CMK (cell line): ENCODE measurements around the gene TTC21B.

ENCODE experiments used
- DNase-seq: peaks from one replicate; pipeline ENCODE4 v3.0.0-alpha.2; 2010; ENCODE audit warnings: low read depth

Gene TTC21B

DNA sequence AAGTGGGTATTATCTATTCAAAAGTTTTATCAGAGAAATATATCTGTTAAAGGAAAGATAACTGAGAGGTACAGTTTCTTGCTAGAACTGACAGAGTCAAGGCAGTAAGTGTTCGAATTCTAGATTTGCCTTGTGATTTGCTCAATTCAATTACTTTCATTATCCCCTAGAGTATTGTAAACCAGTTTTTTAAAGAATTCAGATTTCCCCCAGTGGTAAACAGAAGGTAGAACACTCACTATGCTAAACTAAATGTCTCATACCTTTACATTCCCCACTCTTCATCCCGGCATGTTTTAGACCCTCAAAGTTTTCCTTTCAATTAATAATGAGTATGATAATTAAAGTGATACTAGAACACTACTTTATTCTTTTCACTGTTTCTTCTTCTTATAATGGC lies 28.6 kb downstream of the TTC21B start:
- no peak for DNase-seq

DNA sequence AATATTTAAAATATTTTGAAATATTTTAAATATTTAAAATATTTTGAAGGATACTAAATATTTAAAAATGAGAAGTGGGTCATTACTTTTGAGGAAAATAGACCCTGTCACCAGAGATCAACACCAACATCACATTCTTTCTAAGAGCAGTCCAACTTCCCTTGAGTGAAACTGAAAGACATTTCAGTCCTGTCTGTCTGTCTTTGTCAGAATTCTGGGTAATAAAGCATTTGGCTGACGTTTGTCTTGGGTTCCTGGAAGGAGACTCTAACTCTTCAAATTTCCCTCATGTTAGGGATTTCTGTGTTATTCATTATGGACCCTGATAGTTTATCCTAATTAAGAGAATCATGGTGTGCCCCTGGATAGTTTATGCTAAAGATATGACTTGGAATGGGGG lies 32.8 kb downstream of the TTC21B start:
- DNase-seq: no peak

DNA sequence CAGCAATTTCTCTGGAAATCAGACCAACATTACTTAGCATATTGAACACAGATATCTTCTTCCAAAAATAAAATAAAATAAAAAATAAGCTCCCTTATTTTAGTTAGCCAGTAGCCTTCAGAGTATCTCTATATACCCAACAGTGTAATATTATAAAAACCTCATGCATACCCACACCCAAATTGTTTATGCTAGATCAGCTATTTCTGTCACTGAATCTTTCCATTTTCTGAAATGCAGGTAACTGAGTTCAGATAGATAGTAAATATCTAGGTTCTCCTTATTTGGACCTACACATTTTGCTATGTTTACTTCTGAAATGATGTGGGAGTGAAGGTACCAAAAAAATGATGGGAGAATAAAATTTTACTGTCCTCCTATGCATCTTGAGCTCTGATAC lies 39.9 kb downstream of the TTC21B start:
- DNase-seq: no peak

DNA sequence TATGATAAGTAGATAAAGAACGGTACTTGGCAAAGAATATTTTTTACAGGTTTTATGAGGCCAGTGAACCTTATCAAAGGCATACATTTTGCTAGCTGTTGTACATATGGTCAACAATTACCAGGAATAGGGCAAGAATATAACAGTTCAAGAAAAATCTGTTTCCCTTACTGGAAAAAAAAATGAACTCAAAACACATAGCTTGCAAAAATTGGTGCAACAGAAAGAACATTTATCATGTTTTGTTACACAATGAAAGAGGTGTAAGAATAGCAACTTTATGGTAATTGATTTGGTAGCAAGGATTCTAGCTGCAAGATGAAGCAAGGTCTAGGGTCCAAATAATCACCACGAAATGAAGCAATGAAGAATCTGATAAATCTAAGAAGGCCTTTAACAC lies 41.6 kb downstream of the TTC21B start:
- no peak for DNase-seq

DNA sequence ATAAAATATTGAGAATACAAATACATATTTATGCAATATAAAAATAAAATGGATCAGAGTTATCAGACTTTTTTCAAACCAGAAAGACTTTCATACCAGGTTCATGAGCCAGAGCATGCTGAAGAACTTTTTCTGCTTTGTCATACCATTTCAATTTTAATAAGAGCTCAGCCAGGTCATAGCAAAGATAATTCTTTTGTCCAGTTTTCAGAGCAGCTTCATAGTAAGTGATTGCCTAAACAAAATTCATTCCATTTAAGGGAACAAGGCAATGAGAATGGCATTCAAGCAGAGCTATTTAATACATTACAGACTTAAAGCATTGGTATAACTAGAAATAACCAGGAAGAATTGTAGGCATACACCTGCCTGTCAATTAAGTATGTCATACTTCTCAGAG lies 42.3 kb downstream of the TTC21B start:
- no peak for DNase-seq

DNA sequence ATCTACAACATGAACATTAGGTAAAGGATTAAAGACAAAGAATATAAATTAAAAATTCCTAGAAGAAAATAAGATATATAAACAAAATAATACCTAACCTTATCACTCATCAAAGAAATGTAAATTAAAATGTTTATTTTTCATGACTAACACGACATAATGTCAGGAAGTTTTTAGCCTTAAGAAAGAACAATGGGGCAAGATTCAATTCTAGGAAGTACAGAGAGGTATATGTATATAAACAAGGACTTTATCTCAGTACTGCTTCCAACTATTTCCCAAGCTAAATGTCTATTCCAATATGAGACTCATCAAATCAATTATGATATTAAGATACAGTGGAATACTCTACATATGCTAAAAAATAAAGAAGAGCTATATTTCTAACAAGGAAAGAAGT lies 44.1 kb downstream of the TTC21B start:
- no peak for DNase-seq

DNA sequence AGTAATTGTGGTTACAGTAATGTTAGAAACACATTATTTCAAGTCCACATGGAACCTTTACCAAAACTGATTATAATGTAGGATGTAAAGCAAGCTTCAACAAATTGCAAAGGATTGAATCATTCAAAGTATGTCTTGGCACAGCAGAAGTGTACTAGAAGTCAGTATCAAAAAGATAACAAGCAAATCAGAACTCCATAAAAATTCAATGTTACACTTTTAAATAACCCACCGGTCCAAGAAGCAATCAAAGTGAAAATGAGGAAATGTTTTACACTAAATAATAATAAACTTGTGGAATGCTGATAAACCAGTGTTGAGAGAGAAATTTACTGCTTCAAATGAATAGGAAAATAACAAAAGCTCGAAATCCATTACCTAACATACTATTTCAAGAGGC lies 47.7 kb downstream of the TTC21B start:
- no peak for DNase-seq

DNA sequence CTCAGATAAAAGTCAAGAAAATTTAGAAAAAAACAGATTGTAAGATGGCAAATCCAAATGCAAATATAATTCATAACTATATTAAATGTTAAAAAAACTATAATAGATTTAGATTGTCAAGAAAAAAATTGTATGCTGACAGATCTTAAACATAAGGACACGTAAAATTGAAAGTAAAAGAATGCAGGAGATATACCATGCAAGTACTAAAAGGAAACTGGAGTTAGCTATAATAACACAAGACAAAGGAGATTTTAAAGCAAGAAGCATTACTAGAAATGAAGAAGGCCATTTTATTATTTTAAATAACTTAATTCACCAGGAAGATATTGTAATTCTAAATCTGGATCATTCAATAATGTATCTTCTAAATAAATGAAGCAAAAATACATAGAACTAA lies 48.3 kb downstream of the TTC21B start:
- DNase-seq: no peak

DNA sequence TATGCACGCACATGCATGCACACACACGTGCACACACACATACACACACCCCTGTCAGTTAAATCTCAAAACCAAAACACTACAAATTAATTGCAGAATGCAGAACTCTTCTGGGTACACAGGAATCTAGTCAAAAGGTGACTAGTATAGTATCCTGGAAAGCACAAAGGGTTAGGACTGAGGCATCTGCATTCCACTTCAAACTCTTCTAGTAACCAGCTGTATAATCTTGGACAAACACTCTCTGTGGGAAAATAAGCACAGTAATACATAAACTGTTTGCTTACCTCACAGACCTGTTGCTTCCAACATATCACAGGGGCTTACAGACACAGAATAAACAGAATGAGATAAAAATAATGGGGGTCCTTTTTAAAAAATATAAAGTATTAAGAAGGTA lies 49.1 kb downstream of the TTC21B start:
- DNase-seq: no peak

DNA sequence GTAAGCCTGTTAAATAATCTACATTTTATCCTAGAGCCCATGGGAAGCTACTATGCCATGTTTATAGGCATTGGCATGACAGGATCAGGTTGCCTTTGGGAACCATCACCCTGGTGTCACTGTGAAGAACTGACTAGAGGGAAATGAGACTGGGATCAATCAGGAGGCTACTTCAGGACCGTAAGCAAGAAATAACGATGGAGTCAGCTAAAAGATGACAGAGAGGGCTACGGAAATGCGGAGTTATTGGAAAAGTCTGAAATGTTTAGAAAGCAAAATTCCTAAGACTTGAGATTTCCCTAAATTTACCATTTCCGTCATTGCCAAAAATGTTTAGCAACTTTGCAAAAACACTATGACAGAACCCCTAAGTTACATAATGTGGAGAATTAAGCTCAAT lies 50.2 kb downstream of the TTC21B start:
- DNase-seq: no peak

DNA sequence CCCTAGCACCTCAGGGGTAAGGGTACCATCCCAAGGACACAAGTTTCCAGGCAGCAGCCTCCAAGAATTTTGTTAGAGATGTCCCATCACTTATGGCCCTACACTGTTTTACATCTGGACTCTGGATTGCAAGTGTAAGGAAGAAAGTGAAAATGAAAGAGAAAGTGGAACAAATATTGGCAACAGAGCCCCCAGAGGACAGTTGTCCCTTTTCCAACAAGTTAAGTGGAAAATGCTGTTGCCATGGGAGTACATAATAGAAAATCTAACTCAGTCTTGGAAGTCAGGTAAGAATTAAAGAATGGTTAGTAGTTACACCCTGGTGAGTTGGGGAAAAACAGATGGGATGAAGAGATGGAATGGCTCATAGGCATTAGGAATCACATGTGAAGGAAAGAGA lies 50.6 kb downstream of the TTC21B start:
- DNase-seq: no peak

DNA sequence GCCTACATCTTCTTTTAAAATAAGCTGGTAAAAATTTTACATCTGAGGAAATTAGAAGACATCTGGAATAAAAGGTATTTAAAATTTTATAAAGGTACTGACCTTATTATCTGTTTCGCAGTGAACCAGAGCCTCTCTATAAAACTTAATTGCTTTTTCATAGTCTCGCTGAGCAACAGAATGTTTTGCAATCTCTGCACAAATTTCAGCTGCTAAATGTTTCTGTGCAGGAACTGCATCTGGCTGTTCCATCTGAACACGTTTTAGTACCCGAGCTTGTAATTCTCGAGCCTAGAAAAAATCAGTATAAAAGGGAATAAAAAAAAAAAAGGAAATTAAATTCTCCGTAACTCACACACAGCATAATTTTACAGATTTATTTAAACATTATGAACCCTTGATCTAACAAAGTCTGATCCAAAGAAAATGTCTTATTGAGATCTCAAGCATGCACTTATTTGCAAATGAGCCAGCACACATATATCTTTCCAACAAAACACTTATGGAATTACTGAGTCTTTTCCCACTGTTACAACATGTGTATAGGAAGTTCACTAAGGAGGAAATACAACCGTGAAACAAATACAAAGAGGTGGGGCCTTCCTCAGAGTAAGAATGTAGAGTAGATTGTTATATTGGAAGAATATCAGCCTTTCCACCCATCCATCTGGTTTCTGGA lies 51.8 kb downstream of the TTC21B start:
- no peak for DNase-seq

DNA sequence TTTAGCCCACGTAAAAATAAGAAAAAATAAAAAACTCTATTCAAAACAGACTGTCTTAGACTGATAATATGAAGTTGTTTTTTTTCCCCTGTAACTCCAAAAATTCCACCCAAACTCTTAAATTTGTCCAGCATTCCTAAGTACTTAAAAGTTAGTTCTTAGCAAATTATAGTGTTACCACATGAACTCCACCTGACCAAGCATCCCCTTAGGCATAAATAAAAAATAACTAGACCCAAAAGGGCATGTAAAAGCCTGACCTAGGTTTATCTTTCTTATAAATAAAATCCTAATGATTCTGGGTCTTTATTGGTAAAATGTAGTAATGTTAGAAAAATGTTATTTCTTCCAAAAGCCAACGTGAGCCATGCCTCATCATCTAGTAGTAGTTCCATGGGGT lies 54.3 kb downstream of the TTC21B start:
- DNase-seq: no peak

DNA sequence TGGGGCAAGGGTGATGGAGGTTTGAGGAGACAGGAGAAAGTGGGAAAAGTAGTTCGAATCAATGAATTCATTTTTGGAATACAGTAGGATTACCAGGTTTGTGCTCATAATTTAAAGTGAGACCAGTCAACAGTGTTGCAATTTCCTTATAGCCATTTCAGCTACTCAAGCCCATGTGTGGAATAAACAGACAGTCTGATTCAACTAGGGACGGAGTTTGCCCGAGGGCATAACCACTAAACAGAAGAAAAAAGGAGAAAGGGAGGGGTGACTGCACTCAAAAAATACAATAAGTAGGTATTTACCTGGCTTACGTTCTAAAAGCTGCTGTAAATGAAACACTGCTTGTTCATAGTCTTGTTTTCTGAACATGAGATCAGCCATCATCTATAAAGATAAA lies 55.2 kb downstream of the TTC21B start:
- DNase-seq: no peak

DNA sequence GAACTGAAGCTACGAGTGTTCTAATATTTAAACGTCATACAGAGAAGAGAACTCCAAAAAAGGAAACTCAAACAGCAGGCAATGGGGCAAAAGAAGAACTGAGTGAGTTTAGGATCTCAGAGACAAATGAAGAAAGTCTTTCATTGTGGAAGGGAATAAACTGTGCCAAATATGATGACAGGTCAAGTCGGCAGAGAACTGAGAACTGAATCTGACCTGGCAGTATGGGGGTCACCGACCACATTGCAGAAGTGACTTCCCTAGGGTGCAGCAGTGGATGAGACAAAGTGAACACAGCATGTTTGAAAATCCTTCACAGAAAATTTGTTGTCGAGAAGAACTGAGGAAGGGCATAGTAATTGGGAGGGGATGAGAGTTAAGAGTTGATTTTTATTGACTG lies 55.9 kb downstream of the TTC21B start:
- DNase-seq: no peak

DNA sequence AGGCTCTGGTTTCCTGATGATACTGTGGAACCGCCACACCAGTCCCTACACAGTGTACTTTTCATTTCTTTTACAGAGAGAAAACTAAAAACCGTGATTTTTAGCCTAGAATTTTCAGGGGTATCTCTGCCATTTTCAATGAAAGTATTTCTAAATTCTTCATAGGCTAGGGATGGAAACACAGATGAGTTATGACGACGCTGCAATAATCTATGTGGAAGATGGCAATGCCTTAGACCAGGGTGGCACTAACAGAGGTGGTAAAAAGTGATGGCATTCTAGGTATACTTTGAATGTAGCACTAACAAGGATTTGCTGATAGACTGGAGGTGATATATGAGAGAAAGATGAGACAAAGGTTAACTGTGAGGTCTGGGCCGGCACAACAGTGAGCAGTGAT lies 56.5 kb downstream of the TTC21B start:
- no peak for DNase-seq

DNA sequence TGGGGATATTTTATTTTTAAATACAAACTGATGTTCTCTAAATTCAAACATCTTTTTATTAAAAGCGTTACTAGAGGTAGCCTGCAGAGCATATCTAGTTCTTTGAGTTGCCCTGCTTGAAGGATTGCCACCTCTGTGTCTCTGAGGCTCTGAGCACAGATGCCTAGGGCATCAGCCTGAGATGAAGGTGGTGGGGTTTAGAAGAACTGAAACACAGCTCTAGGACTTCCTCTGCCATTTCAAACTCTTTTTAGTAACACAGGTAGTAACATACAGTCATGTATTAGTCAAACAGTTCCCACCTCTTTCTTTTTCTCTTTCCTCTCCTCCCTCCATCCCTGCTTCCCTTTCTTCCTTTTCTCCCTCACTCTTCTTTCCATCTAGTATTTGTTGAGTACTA lies 57.6 kb downstream of the TTC21B start:
- DNase-seq: no peak

DNA sequence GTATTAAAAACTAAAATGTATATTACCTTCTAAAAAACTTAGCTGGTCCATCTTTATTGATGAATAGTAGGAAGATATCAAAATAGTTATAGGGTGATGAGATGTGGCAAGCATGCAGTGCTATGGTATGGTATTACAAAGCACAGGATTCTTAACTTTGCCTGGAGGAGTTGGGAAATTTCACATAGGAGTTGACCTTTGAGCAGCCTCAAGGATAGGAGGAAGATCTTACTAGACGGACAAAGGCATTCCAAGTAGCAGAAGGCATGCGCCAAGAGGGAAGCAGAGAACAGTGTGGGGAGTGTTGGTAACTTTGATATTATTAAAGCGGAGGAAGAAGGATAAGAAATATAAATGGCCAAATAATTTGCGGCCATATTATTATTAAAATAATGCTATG lies 60.0 kb downstream of the TTC21B start:
- no peak for DNase-seq

DNA sequence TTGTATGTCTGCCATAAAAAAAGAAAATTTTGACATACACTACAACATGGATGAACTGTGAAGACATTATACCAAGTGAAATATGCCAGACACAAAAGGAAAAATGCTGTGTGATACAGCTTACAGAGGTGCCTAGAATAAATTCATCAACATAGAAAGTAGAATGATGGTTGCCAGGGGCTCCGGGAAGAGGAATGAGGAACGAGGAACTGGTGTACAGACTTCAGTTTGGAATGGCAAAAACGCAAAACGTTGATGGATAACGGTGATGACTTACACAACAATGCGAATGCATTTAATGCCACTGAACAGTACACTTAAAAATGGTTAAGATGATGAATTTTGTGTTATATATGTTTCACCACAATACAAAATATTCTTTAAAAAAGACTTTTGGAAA lies 61.0 kb downstream of the TTC21B start:
- no peak for DNase-seq

DNA sequence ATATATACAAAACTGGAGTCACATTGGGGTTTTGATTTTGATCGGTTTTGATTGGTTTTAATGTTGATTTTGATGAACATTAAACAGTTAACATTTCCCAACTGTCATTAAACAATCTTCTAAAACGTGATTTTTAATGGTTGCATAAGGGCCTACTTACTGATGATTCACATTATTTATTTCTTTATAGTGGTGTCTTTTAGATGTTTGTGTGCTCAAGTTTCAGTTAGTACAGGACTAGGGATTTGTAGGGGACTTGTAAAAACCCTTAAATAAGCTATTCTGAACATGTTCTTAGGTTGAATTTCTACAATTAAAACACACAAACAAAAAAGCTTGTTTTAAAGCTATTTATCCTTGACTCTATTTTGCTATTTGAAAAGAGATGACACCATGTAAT lies 61.6 kb downstream of the TTC21B start:
- DNase-seq: no peak

DNA sequence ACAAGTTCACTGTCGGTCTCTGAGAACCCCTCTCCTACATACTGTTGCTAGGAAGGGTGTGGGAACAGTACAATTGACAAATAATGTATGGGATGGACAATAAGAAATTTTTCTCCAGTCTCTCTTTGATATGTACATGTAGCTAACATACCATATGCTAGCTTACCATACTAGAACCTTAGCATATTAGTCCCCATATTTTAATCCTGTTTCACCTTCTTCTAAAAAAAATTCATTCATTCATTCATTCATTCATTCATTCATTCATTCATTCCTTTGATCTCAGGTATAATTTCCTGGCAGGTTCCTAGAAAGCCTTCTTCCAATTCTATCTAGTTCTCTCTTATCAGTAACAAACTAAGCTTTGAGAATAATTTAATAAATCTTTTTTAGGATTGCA lies 62.2 kb downstream of the TTC21B start:
- no peak for DNase-seq

DNA sequence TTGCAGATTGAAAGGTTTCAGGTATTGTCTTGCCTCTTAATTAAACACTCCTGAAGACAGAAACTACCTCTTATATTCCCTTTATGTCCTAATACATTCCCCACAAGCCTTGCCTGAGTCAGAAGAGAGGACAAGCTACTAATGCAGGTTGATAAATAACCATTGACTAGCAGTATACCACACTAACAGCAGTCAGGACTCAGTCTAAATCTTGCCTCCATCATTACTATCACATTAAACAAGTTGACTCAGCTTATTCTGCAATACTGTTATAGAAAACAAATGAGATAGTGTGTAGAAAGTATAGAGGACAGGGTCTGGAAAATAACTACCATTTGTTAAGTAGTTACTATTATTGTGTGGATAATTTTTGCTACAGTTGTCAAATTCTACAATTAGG lies 63.8 kb downstream of the TTC21B start:
- DNase-seq: no peak

DNA sequence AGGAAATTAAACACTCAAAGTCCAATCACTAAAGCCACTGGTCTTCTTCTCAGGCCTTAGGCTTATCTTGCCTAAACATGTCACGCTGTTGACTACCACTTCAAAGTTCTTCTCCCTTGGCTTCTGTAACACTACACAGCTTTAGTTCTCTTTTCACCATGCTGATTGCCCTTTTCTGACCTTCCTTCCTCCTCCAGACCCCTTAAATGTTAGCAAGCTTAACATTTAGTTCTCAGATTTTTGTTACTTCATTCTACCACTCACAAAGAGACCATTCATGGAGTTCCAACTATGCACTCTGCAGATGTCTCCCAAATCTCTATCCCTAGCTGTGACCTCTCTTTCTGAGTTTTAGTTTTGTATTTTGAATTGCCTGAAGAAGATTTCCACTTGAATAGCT lies 64.4 kb downstream of the TTC21B start:
- no peak for DNase-seq

DNA sequence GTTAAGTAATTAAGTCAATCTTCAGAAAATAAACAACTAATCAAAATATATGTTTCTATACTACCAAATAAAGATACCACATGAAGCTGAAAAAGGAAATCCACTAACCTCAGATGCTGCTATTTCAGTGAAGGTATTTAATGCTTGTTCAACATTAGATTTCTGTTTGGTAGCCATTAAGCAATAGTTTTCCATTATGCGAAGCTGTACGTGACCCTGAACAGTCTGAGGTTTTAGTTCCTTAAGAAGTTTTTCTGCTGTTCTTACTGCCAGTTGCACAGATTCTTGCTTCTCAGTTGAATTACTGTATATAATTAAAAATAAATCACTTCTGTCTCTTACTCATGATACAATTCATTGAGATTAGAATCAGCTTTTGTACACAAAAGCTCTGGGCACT lies 65.4 kb downstream of the TTC21B start:
- no peak for DNase-seq
